ENCODE results near the gene SRP68. TPM values are rescaled to one million over a fixed set of nuclear protein-coding genes. Genes with fewer than 3 reads are reported as not detected.

SRP68 gene
- total and polyA plus RNA-seq, 2 of the 8 experiments (the other 6 are each of a cell fraction or from before 2014, with no cell fraction given), result 57.7 to 83.5 TPM

GRCh38 chr17:76023900-76024237, 48.4 kb downstream of the SRP68 start:
- no peak for DNase-seq (ENCODE audit: low read depth in 1 of 2, low spot score in 2 of 2)
- no peak overlapping the region for H4K91ac ChIP-seq (replicated peaks; ENCODE audit: insufficient read length, low read length)
- no peak overlapping the region for H3K4me3 ChIP-seq (ENCODE audit: extremely low read depth in 1 of 4, insufficient read depth in 2 of 4, low read depth in 3 of 4, low read length in 4 of 4)
- H4K20me1 ChIP-seq (replicated peaks in 1 of 2; ENCODE audit: control insufficient read depth in 1 of 2, insufficient read depth in 2 of 2, low read length in 2 of 2), result no peaks in the 10 kb centered on the region
- no peak overlapping the region for H3K56ac ChIP-seq (replicated peaks; ENCODE audit: insufficient read length, low read depth, low read length)
- H2BK5ac ChIP-seq (ENCODE audit: low read depth, low read length), result no peak overlapping the region
- CTCF ChIA-PET (ENCODE audit: partially characterized antibody), result interaction anchor here (0.9 to 32.0 kb wide), 3 partner anchors 18 to 112 kb away, joined by 3 to 885 read pairs (median 5); partner anchors contain the start of genes MRPL38 and TRIM65
- H3K4me2 ChIP-seq (ENCODE audit: insufficient read depth in 1 of 2, low read depth in 2 of 2, low read length in 2 of 2), result no peak overlapping the region
- H3K79me1 ChIP-seq (ENCODE audit: low read depth, low read length), result no peaks in the 10 kb centered on the region
- no peak overlapping the region for H3K9ac ChIP-seq (replicated peaks in 1 of 4; ENCODE audit: extremely low read depth in 1 of 4, low read depth in 3 of 4, low read length in 3 of 4)
- no peaks in the 10 kb centered on the region for H3K23me2 ChIP-seq (ENCODE audit: low read depth, low read length)
- H3K9me3 ChIP-seq (ENCODE audit: insufficient read depth in 2 of 2, low read depth in 1 of 2, low read length in 1 of 2), result no peaks in the 10 kb centered on the region
- peaks cover 0 to 6% (median 1%) of the 10 kb centered on the region in 4 experiments; a peak in 3 of 7 replicates for H3K4me1 ChIP-seq (replicated peaks in 1 of 4; ENCODE audit: control insufficient read depth in 3 of 4, insufficient read depth in 4 of 4, low read length in 3 of 4)
- H3K27me3 ChIP-seq (replicated peaks in 1 of 4; ENCODE audit: control insufficient read depth in 3 of 4, extremely low read depth in 1 of 4, insufficient read depth in 3 of 4, low read length in 3 of 4), result no peaks in the 10 kb centered on the region
- no peak for FAIRE-seq
- no peak overlapping the region for H2BK15ac ChIP-seq (ENCODE audit: low read length)
- H3K36me3 ChIP-seq (ENCODE audit: control insufficient read depth in 2 of 4, insufficient read depth in 4 of 4, low read length in 3 of 4), result no peaks in the 10 kb centered on the region
- H2BK12ac ChIP-seq (ENCODE audit: low read depth, low read length), result no peak overlapping the region
- POLR2A ChIA-PET (ENCODE audit: partially characterized antibody), result interaction anchor here (1.6 to 1.8 kb wide), 2 partner anchors 9 to 15 kb away, joined by 4 to 5 read pairs; no protein-coding TSS in a partner anchor
- no peak overlapping the region for H2AFZ ChIP-seq (ENCODE audit: low read length)
- WGBS, 2 experiments (ENCODE audit: extremely low coverage in 1 of 2, insufficient coverage in 1 of 2, insufficient read length in 1 of 2, insufficient replicate concordance in 2 of 2, low coverage in 1 of 2, low lambda C conversion rate in 2 of 2, missing lambda C conversion rate in 1 of 2), result 96% methylated on average over 6 of the region's 9 CpGs; no CpG with 5 or more reads in 1 of the 2 experiments
- no peak overlapping the region for H4K5ac ChIP-seq (ENCODE audit: insufficient read length, low read depth, low read length)
- H2BK20ac ChIP-seq (ENCODE audit: low read length), result no peak overlapping the region
- H4K8ac ChIP-seq (ENCODE audit: extremely low read depth, insufficient read depth, low read length), result no peak overlapping the region; the same call in 1 of the 2 replicates
- H3K27ac ChIP-seq (ENCODE audit: low read depth, low read length), result no peak overlapping the region
- no peak overlapping the region for H3K23ac ChIP-seq (ENCODE audit: insufficient read length)
- no peak overlapping the region for H3K4ac ChIP-seq (replicated peaks; ENCODE audit: insufficient read length, low read depth, low read length)
- H3K79me2 ChIP-seq (ENCODE audit: control insufficient read depth in 1 of 2, insufficient read depth in 2 of 2, low read length in 2 of 2), result no peaks in the 10 kb centered on the region
- H3K14ac ChIP-seq (ENCODE audit: insufficient read length), result no peak overlapping the region
- H2AK5ac ChIP-seq (ENCODE audit: low read depth, low read length), result peak overlapping the region; percentile 39; the same call in 1 of the 2 replicates
- H2BK120ac ChIP-seq (replicated peaks; ENCODE audit: low read depth, low read length), result no peak overlapping the region
- H3K18ac ChIP-seq (ENCODE audit: extremely low read depth, low read length), result no peak overlapping the region
- TF ChIP-seq CREB1 (IDR thresholded peaks at IDR 0.05), result no peak
- TF ChIP-seq GABPA (IDR thresholded peaks at IDR 0.05; ENCODE audit: borderline replicate concordance, insufficient read depth, low read length), result no peak
- no peak for TF ChIP-seq ATF2 (IDR thresholded peaks at IDR 0.05; ENCODE audit: low read length)
- no peak for TF ChIP-seq RNF2 (IDR thresholded peaks at IDR 0.05; ENCODE audit: borderline replicate concordance, low read depth, low read length, missing control alignments, poor library complexity, severe bottlenecking)
- no peak for TF ChIP-seq EGR1 (IDR thresholded peaks at IDR 0.05; ENCODE audit: borderline replicate concordance, low read depth, low read length)
- no peak for TF ChIP-seq FOSL1 (IDR thresholded peaks at IDR 0.05; ENCODE audit: insufficient read depth, low read depth, low read length)
- TF ChIP-seq KDM5A (IDR thresholded peaks at IDR 0.05; ENCODE audit: low read length), result no peak
- TF ChIP-seq SUZ12 (IDR thresholded peaks at IDR 0.05; ENCODE audit: low read length), result no peak
- TF ChIP-seq E2F6 (IDR thresholded peaks at IDR 0.05), result no peak
- TF ChIP-seq MAFK (IDR thresholded peaks at IDR 0.05; ENCODE audit: low read depth, low read length), result no peak
- TF ChIP-seq CBX5 (IDR thresholded peaks at IDR 0.05; ENCODE audit: low read depth, low read length), result no peak
- TF ChIP-seq SP1 (IDR thresholded peaks at IDR 0.05; ENCODE audit: low read depth, low read length), result no peak

Measured in H1 (cell line).